ENCODE results near the gene CAMK2D. TPM values are rescaled to one million over a fixed set of nuclear protein-coding genes. Genes with fewer than 3 reads are reported as not detected.

Gene CAMK2D
- total and polyA plus RNA-seq, 2 experiments from 2014 or later, result 4.9 to 14.6 TPM

- Mint-ChIP-seq H3K4me3 (no peak overlapping the region), H3K27me3 (ENCODE audit: insufficient read depth, low read depth, poor library complexity) (peaks cover 4% of the 10 kb centered on the region), H3K27ac (no peak overlapping the region), H3K4me1 (no peaks in the 10 kb centered on the region), H3K36me3 (ENCODE audit: low read depth) (peaks cover 14% of the 10 kb centered on the region), H3K9me3 (peaks cover 15% of the 10 kb centered on the region)
- DNase-seq (ENCODE audit: low spot score) (no peak), ATAC-seq (no peak)
- Histone ChIP-seq H4K20me1 (replicated peaks; ENCODE audit: insufficient read depth) (no peaks in the 10 kb centered on the region), H3K27me3 (ENCODE audit: insufficient read depth) (no peaks in the 10 kb centered on the region), H3K4me2 (no peak overlapping the region), H3K27ac (ENCODE audit: low read depth) (no peak overlapping the region), H3K9me2 (ENCODE audit: insufficient read depth) (peaks cover 5% of the 10 kb centered on the region; the same call in 1 of the 2 replicates), H3K4me3 (no peak overlapping the region), H3K4me1 (ENCODE audit: insufficient read depth) (no peaks in the 10 kb centered on the region), H3F3A (replicated peaks; ENCODE audit: low read depth) (no peaks in the 10 kb centered on the region), H3K36me3 (ENCODE audit: insufficient read depth) (0 out of 2 replicates have a peak, but pooled peaks cover 4% of the 10 kb centered on the region), H3K79me2 (replicated peaks; ENCODE audit: insufficient read depth) (no peaks in the 10 kb centered on the region), H2AFZ (no peak overlapping the region)
- no peak for TF ChIP-seq CTCF (conservative IDR thresholded peaks at IDR 0.05; ENCODE audit: low read depth in 2 of 2)
- TF ChIP-seq, protein P1, sequence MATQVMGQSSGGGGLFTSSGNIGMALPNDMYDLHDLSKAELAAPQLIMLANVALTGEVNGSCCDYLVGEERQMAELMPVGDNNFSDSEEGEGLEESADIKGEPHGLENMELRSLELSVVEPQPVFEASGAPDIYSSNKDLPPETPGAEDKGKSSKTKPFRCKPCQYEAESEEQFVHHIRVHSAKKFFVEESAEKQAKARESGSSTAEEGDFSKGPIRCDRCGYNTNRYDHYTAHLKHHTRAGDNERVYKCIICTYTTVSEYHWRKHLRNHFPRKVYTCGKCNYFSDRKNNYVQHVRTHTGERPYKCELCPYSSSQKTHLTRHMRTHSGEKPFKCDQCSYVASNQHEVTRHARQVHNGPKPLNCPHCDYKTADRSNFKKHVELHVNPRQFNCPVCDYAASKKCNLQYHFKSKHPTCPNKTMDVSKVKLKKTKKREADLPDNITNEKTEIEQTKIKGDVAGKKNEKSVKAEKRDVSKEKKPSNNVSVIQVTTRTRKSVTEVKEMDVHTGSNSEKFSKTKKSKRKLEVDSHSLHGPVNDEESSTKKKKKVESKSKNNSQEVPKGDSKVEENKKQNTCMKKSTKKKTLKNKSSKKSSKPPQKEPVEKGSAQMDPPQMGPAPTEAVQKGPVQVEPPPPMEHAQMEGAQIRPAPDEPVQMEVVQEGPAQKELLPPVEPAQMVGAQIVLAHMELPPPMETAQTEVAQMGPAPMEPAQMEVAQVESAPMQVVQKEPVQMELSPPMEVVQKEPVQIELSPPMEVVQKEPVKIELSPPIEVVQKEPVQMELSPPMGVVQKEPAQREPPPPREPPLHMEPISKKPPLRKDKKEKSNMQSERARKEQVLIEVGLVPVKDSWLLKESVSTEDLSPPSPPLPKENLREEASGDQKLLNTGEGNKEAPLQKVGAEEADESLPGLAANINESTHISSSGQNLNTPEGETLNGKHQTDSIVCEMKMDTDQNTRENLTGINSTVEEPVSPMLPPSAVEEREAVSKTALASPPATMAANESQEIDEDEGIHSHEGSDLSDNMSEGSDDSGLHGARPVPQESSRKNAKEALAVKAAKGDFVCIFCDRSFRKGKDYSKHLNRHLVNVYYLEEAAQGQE (IDR thresholded peaks at IDR 0.05; ENCODE audit: unreplicated experiment), result no peak
- TF ChIP-seq POLR2AphosphoS5 (IDR thresholded peaks at IDR 0.05; ENCODE audit: low read depth), result no peak
- TF ChIP-seq STAT1 (IDR thresholded peaks at IDR 0.05; ENCODE audit: unreplicated experiment), result no peak
- TF ChIP-seq ZNF331 (CRISPR knock-in tag; IDR thresholded peaks at IDR 0.05; ENCODE audit: low read depth), result no peak
These were observed 262.4 kb downstream of the CAMK2D start for GRCh38 chr4:113499166-113499565.

GRCh38 chr4:113497154-113497884, 264.2 kb downstream of the CAMK2D start:
- H3K27me3 ChIP-seq (ENCODE audit: insufficient read depth), result no peaks in the 10 kb centered on the region
- Mint-ChIP-seq H3K9me3 (peaks cover 20% of the 10 kb centered on the region), H3K36me3 (ENCODE audit: low read depth) (peaks cover 14% of the 10 kb centered on the region), H3K27me3 (ENCODE audit: insufficient read depth, low read depth, poor library complexity) (peaks cover 4% of the 10 kb centered on the region), H3K27ac (peak overlapping the region; percentile 17; the same call in 1 of the 2 replicates), H3K4me1 (no peaks in the 10 kb centered on the region), H3K4me3 (no peak overlapping the region)
- no peaks in the 10 kb centered on the region for H3K79me2 ChIP-seq (replicated peaks; ENCODE audit: insufficient read depth)
- DNase-seq (ENCODE audit: low spot score) (no peak), ATAC-seq (no peak)
- H3K4me1 ChIP-seq (ENCODE audit: insufficient read depth), result no peaks in the 10 kb centered on the region
- no peaks in the 10 kb centered on the region for H4K20me1 ChIP-seq (replicated peaks; ENCODE audit: insufficient read depth)
- no peak overlapping the region for H3K4me2 ChIP-seq
- no peak overlapping the region for H3K4me3 ChIP-seq
- H3K36me3 ChIP-seq (ENCODE audit: insufficient read depth), result 0 out of 2 replicates have a peak, but pooled peaks cover 4% of the 10 kb centered on the region
- no peak overlapping the region for H3K27ac ChIP-seq (ENCODE audit: low read depth)
- H3K9me2 ChIP-seq (ENCODE audit: insufficient read depth), result peaks cover 5% of the 10 kb centered on the region; the same call in 1 of the 2 replicates
- no peak overlapping the region for H2AFZ ChIP-seq
- H3F3A ChIP-seq (replicated peaks; ENCODE audit: low read depth), result no peaks in the 10 kb centered on the region
- TF ChIP-seq ETS1 (IDR thresholded peaks at IDR 0.05) (no peak), POLR2AphosphoS5 (IDR thresholded peaks at IDR 0.05; ENCODE audit: low read depth) (no peak), ZNF462 (CRISPR knock-in tag; IDR thresholded peaks at IDR 0.05) (no peak)
